Peyer's patch (tissue), 4 donors: ENCODE data around the gene TBXAS1. TPM values are rescaled to one million over a fixed set of nuclear protein-coding genes. Genes with fewer than 3 reads are reported as not detected.

Source experiments
- DNase-seq, 3 donors: peaks; one replicate each; pipeline ENCODE4 v3.0.0-alpha.2; 2017 to 2019
- H3K27ac ChIP-seq, 4 donors: fragments of 200-600 bp; sonication (generic); one replicate each; pipeline ENCODE4 v1.5.1; 2016 to 2019
- H3K27me3 ChIP-seq, 2 donors: fragments of 200-600 bp; sonication (generic); one replicate each; pipeline ENCODE4 v1.5.1; 2019
- H3K36me3 ChIP-seq, 3 donors: fragments of 200-600 bp; sonication (generic); one replicate each; pipeline ENCODE4 v1.5.1; 2016 to 2019
- H3K4me1 ChIP-seq, 4 donors: fragments of 200-600 bp; sonication (generic); one replicate each; pipeline ENCODE4 v1.5.1; 2016 to 2019
- H3K4me3 ChIP-seq, 4 donors: fragments of 200-600 bp; sonication (generic); 1 replicate in 3 of 4; 2 replicates in 1 of 4; pipeline ENCODE4 v1.5.1; 2016 to 2019; ENCODE audit warnings: mild to moderate bottlenecking in 1 of 4
- H3K9me3 ChIP-seq, 4 donors: fragments of 200-600 bp; sonication (generic); one replicate each; pipeline ENCODE4 v1.5.1; 2016 to 2019; ENCODE audit warnings: mild to moderate bottlenecking in 1 of 4
- CTCF ChIP-seq, 6 experiments: fragments of 450-650 bp in 4 of 6; fragments of 200-600 bp in 2 of 6; sonication (generic) in 1 of 6; IDR thresholded peaks; one replicate each; pipeline ENCODE4 v1.5.1; 2017 to 2019; ENCODE audit warnings: antibody characterized with exemption in 6 of 6, mild to moderate bottlenecking in 3 of 6, moderate library complexity in 1 of 6
- POLR2A ChIP-seq, 2 donors: fragments of 450-650 bp; IDR thresholded peaks; one replicate each; pipeline ENCODE4 v1.5.1; 2017; ENCODE audit warnings: antibody characterized with exemption in 2 of 2, mild to moderate bottlenecking in 2 of 2, moderate library complexity in 2 of 2
- total RNA-seq, 4 donors: library from RNA; depleted of rRNA; stranded (reverse); fragments of >200 nt; gene quantifications; one replicate each; pipeline ENCODE4 v1.1.0, GENCODE V29; 2016

TBXAS1 gene
- total RNA-seq, 4 donors from 2014 or later, result 11.2 to 227 (median 33.9) TPM

DNA sequence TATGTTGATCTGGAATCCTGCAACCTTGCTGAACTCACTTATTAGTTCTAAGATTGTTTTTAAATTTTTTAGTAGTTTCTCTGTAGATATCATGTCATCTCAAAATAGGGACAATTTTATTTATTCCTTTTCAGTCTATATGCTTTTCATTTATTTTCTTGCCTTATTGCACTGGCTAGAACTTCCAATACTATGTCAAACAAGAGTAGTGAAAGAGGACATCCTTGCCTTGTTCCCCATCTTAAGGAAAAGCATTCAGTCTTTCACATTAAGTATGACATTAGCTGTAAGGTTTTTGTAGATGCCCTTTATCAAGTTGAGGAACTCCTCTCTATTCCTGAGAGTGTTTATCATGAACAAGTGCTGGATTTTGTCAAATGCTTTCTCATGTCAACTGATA, 77.8 kb downstream of the TBXAS1 start:
- no peaks in the 10 kb centered on the region for H3K36me3 ChIP-seq

DNA sequence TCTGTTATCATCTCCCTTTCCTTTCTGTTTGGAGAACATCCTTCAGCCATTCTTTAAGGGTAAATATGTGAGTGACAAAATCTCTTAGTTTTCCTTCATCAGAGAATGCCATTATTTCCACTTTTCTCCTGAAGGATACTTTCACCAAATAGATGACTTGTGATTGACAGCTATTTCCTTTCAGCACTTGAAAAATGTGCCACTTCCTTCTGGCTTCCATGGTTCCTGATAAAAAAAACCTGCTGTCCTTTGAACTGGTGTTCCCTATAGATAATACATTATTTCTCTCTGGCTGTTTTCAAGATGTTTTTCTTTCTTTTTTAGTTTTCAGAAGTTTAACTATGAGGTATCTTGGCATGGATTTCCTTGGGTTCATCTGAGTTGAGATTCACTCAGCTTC, 79.7 kb downstream of the TBXAS1 start:
- no peaks in the 10 kb centered on the region for H3K4me1 ChIP-seq
- TF ChIP-seq CTCF (IDR thresholded peaks at IDR 0.05), result no peak
- no peak for TF ChIP-seq POLR2A (IDR thresholded peaks at IDR 0.05)
- no peaks in the 10 kb centered on the region for H3K36me3 ChIP-seq
- no peak overlapping the region for H3K27ac ChIP-seq
- H3K9me3 ChIP-seq, result no peaks in the 10 kb centered on the region
- H3K4me3 ChIP-seq, result no peak overlapping the region
- DNase-seq, result no peak
- H3K27me3 ChIP-seq, result no peaks in the 10 kb centered on the region

More for the DNA sequence above, 77.8 kb downstream of the TBXAS1 start:
- no peaks in the 10 kb centered on the region for H3K4me1 ChIP-seq
- H3K4me3 ChIP-seq, result no peak overlapping the region
- no peak for DNase-seq
- no peak for TF ChIP-seq CTCF (IDR thresholded peaks at IDR 0.05)
- no peak for TF ChIP-seq POLR2A (IDR thresholded peaks at IDR 0.05)
- no peak overlapping the region for H3K27ac ChIP-seq
- no peaks in the 10 kb centered on the region for H3K27me3 ChIP-seq
- no peaks in the 10 kb centered on the region for H3K9me3 ChIP-seq

GRCh38 chr7:139909379-139910050, 80.5 kb downstream of the TBXAS1 start:
- no peak overlapping the region for H3K27ac ChIP-seq
- H3K36me3 ChIP-seq, result no peaks in the 10 kb centered on the region
- DNase-seq, result no peak
- H3K9me3 ChIP-seq, result no peaks in the 10 kb centered on the region
- no peaks in the 10 kb centered on the region for H3K27me3 ChIP-seq
- TF ChIP-seq POLR2A (IDR thresholded peaks at IDR 0.05) (no peak), CTCF (IDR thresholded peaks at IDR 0.05) (no peak)
- H3K4me3 ChIP-seq, result no peak overlapping the region
- H3K4me1 ChIP-seq, result no peaks in the 10 kb centered on the region

DNA sequence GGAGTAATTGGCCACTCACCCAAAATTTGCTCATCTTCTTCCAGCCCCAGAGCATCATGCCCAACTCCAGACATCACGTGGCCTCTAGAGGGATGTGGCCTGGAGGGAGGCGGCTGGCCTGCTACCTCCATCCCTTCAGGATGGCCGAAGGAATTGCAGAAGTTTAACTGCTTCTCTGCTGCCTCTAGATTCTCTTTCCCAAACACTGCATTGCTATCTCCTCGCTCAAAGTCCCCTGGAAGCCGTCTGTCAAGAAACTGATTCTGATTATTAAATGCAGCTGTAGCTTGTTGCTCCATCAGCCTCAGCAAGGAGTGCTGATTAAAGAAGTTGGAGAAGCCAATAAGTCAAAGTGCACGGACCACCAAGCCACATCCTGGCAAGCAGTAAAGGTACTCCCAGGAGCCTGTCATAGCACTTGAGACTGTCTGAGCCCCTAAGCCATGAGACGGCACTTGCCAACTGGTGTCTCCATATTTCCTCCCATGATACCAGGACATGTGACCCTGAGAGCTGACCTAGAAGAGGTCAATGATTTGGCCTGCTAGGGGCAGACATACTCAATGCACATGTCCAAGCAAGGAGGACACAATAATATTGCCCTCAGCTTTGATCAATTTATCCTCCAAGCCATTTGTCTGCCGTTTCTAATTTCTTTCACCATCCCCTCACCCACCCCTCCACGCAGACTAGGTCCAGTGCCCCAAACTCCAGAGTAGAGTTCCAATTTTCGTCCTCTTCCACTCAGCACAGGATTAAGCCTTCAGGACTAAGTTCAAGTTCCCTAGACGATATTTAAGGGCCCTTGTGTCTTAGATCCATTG, 84.2 kb downstream of the TBXAS1 start:
- Histone ChIP-seq H3K27ac (no peak overlapping the region), H3K4me1 (peaks cover 0 to 19% (median 4%) of the 10 kb centered on the region in 4 donors), H3K9me3 (no peaks in the 10 kb centered on the region), H3K27me3 (no peaks in the 10 kb centered on the region), H3K36me3 (no peaks in the 10 kb centered on the region), H3K4me3 (no peak overlapping the region)
- TF ChIP-seq CTCF (IDR thresholded peaks at IDR 0.05) (no peak), POLR2A (IDR thresholded peaks at IDR 0.05) (no peak)
- no peak for DNase-seq

GRCh38 chr7:139913845-139914135, 84.7 kb downstream of the TBXAS1 start:
- no peak for DNase-seq
- Histone ChIP-seq H3K9me3 (no peaks in the 10 kb centered on the region), H3K4me3 (no peak overlapping the region), H3K27ac (no peak overlapping the region), H3K36me3 (no peaks in the 10 kb centered on the region), H3K27me3 (no peaks in the 10 kb centered on the region), H3K4me1 (peaks cover 0 to 19% (median 4%) of the 10 kb centered on the region in 4 donors)
- no peak for TF ChIP-seq CTCF (IDR thresholded peaks at IDR 0.05)
- TF ChIP-seq POLR2A (IDR thresholded peaks at IDR 0.05), result no peak
